ENCODE measurements around the gene ABHD15. TPM values are rescaled to one million over a fixed set of nuclear protein-coding genes. Genes with fewer than 3 reads are reported as not detected.

The ABHD15 gene
- total RNA-seq, 1 donor from 2014 or later = 11.6 TPM

GRCh38 chr17:29568331-29569244 lies 1.8 kb upstream of the ABHD15 start, which contains the start of gene TP53I13:
Gene TP53I13 (plus strand): TSS chr17:29568701. CDS start chr17:29568759, 58 bp downstream.
- DNase-seq (ENCODE audit: extremely low spot score, unreplicated experiment) = peak; percentile 90
- peak within 1 kb of the TSS; percentile 98 for H3K4me3 Mint-ChIP-seq
- H3K9me3 Mint-ChIP-seq = no peaks in the 10 kb centered on the region
- peaks cover 28% of the 10 kb centered on the region for H3K27me3 Mint-ChIP-seq
- H3K4me1 Mint-ChIP-seq (ENCODE audit: unreplicated experiment) = peaks cover 11% of the 10 kb centered on the region
- peak within 1 kb of the TSS; percentile 88 for H3K27ac Mint-ChIP-seq
- H3K36me3 Mint-ChIP-seq = peaks cover 9% of the 10 kb centered on the region
- no peak for TF ChIP-seq CTCF (conservative IDR thresholded peaks at IDR 0.05)

DNA sequence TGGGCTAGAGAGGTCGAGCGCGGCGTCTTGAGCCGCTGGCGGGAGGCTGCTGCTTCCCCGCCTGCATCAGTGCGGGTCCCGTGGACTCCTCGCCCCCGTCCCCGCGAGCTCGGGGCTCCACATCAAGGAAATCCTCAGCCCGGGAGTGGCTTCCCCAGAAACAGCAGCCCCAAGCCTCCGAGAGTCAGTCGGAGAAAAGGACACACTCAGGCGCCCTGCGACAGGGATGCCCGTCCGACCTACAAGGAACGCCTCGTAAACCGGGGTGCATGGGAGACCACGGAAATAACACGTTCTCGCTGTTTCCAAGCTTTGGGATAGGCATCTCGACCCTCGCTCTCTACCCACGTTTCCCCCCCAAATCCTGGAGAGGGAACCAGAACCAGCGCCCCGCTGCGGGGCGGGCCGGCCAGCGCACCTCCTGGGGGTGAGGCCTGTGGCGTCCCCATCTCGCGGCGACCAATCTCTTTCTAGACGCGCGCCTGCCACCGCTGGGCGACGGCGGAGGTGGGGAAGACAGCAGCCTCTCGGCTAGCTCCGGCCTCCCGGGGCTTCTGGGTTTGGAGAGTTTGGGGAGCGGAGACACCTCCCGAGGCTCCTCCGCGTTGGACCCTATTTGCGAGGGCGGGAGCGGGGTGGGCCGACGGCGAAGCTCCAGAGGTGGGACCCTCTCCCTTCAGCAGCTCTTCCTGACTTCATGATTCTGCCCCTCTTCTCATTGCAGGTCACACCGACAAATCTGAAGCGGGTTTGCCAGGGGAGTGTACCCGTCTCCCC lies 905 bp upstream of the ABHD15 start:
- peak; percentile 54 for TF ChIP-seq CTCF (conservative IDR thresholded peaks at IDR 0.05)

DNA sequence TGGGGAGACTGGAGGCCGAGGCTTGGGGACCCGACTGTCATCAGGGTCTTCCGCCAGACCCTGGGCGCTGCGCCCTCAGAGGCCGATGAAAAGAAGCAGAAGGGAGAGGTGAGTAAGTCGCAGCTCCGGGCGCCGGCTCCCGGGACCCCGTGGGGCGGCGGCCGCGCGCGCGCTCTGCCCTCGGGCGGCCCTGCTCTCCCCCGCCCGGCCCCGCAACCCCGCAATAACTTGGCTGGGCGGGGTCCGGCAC lies 392 bp upstream of the ABHD15 start:
- Mint-ChIP-seq H3K4me1 (ENCODE audit: unreplicated experiment) (peaks cover 11% of the 10 kb centered on the region), H3K27me3 (peaks cover 35% of the 10 kb centered on the region), H3K27ac (no peak overlapping the region), H3K9me3 (no peaks in the 10 kb centered on the region), H3K36me3 (peaks cover 9% of the 10 kb centered on the region), H3K4me3 (peak overlapping the region; percentile 98)
- DNase-seq (ENCODE audit: extremely low spot score, unreplicated experiment) = no peak
- no peak for TF ChIP-seq CTCF (conservative IDR thresholded peaks at IDR 0.05)

More for the DNA sequence above, 905 bp upstream of the ABHD15 start:
- Mint-ChIP-seq H3K4me3 (peak overlapping the region; percentile 98), H3K27me3 (peaks cover 31% of the 10 kb centered on the region), H3K9me3 (no peaks in the 10 kb centered on the region), H3K27ac (peak overlapping the region; percentile 87), H3K4me1 (ENCODE audit: unreplicated experiment) (peaks cover 11% of the 10 kb centered on the region), H3K36me3 (peaks cover 9% of the 10 kb centered on the region)
- peak; percentile 75 for DNase-seq (ENCODE audit: extremely low spot score, unreplicated experiment)

DNA sequence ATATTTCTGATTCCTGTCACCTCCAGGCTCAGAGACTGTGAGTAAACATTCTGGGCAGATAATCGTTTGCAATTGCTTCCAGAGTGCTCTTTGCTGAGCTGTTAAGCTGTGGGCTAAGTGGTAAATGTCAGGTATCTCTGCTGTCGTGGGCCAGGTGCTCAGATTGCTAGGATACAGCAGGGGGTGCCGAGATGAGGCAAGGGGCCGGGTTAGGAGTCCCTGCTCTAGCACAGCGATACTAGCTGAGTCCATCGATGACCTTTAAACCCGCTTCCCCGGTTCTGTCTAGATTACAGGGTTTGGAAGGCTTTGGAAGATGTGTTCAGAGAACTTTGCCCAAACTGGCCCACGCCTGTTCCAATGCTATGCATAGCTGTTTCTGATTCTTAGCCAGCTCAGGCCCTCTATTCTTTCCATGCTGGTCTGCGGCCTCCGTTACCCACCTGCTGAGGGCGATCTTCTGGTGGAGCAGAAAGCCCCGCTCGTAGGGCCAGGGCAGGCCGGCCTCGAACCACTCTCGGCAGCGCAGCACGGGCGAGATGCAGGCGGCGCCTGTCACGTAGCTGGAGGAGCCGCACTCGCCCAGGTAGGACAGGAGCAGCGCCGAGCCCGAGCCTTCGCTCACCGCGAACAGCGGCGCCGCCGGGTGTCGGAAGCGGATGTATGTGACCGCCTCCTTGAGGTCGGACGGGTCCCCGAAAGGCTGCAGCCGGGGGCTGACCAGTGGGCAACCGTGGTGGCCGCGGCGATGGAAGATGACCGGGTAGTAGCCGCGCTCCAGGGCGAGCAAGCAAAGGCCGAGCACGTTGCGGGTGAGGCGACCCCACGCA lies 979 bp downstream of the ABHD15 start:
- no peak for DNase-seq (ENCODE audit: extremely low spot score, unreplicated experiment)
- Mint-ChIP-seq H3K27ac (peak overlapping the region; percentile 59), H3K4me3 (peak overlapping the region; percentile 84)

More for the DNA sequence above, 979 bp downstream of the ABHD15 start:
- Mint-ChIP-seq H3K36me3 (peaks cover 7% of the 10 kb centered on the region), H3K27me3 (peaks cover 35% of the 10 kb centered on the region), H3K4me1 (ENCODE audit: unreplicated experiment) (peaks cover 9% of the 10 kb centered on the region), H3K9me3 (no peaks in the 10 kb centered on the region)
- TF ChIP-seq CTCF (conservative IDR thresholded peaks at IDR 0.05) = peak; percentile 48

Data from type B pancreatic cell (in vitro differentiated cells).